H1 (cell line): ENCODE data around the gene CAMK2A.
"Not testable (repeated sequence)": the region's sequence is repeated elsewhere in the genome, so short reads cannot be mapped to it uniquely, and the experiment has no call there.

ENCODE experiments used
- EP300 ChIP-seq, 2 experiments: IDR thresholded peaks; 1 replicate in 1 of 2; 2 replicates in 1 of 2; pipeline ENCODE4 v1.6.1; 2011 to 2012; ENCODE audit warnings: low read depth in 2 of 2, low read length in 2 of 2, mild to moderate bottlenecking in 2 of 2, borderline replicate concordance in 1 of 2, inconsistent platforms in 1 of 2, moderate library complexity in 1 of 2
- EZH2 ChIP-seq: fragments of 200-600 bp; sonication (generic); IDR thresholded peaks from 2 replicates; pipeline ENCODE4 v1.7.1; 2012; ENCODE audit warnings: low read depth, mild to moderate bottlenecking, moderate library complexity, low read length, inconsistent platforms; ENCODE audit not compliant: severe bottlenecking
- KDM5A ChIP-seq: fragments of 200-600 bp; IDR thresholded peaks from 2 replicates; pipeline ENCODE4 v1.7.1; 2012; ENCODE audit warnings: mild to moderate bottlenecking, low read length, inconsistent platforms, mixed read lengths
- NRF1 ChIP-seq: IDR thresholded peaks from 2 replicates; pipeline ENCODE4 v1.6.1; 2011; ENCODE audit warnings: mild to moderate bottlenecking, low read depth, low read length, improper control_type of control experiment
- SIX5 ChIP-seq: IDR thresholded peaks from 2 replicates; pipeline ENCODE4 v1.6.1; 2011; ENCODE audit warnings: mild to moderate bottlenecking, low read depth, low read length
- TAF1 ChIP-seq: IDR thresholded peaks from 2 replicates; pipeline ENCODE4 v1.6.1; 2011; ENCODE audit warnings: mild to moderate bottlenecking, low read depth, low read length
- TBP ChIP-seq: IDR thresholded peaks from 2 replicates; pipeline ENCODE4 v1.6.1; 2011; ENCODE audit warnings: low read depth, low read length, improper control_type of control experiment
- TF ChIP-seq, protein P1 (sequence below), 3 experiments: IDR thresholded peaks; 1 replicate in 2 of 3; 2 replicates in 1 of 3; pipeline versions ENCODE4 v1.5.1 to v1.6.1; 2011; ENCODE audit warnings: low read length in 3 of 3, mild to moderate bottlenecking in 3 of 3, inconsistent platforms in 2 of 3, low read depth in 1 of 3, moderate library complexity in 1 of 3; ENCODE audit not compliant: insufficient read depth in 1 of 3; ENCODE audit errors: control extremely low read depth in 1 of 3

DNA sequence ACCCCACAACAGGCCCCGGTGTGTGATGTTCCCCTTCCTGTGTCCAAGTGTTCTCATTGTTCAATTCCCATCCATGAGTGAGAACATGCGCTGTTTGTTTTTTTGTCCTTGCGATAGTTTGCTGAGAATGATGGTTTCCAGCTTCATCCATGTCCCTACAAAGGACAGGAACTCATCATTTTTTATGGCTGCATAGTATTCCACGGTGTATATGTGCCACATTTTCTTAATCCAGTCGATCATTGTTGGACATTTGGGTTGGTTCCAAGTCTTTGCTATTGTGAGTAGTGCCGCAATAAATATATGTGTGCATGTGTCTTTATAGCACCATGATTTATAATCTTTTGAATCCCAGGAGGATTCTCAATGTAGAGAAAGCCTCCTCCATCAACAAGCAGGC lies 41.1 kb downstream of the CAMK2A start:
- TF ChIP-seq, protein P1, sequence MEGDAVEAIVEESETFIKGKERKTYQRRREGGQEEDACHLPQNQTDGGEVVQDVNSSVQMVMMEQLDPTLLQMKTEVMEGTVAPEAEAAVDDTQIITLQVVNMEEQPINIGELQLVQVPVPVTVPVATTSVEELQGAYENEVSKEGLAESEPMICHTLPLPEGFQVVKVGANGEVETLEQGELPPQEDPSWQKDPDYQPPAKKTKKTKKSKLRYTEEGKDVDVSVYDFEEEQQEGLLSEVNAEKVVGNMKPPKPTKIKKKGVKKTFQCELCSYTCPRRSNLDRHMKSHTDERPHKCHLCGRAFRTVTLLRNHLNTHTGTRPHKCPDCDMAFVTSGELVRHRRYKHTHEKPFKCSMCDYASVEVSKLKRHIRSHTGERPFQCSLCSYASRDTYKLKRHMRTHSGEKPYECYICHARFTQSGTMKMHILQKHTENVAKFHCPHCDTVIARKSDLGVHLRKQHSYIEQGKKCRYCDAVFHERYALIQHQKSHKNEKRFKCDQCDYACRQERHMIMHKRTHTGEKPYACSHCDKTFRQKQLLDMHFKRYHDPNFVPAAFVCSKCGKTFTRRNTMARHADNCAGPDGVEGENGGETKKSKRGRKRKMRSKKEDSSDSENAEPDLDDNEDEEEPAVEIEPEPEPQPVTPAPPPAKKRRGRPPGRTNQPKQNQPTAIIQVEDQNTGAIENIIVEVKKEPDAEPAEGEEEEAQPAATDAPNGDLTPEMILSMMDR (IDR thresholded peaks at IDR 0.05; ENCODE audit: control extremely low read depth in 1 of 3, insufficient read depth in 1 of 3, low read depth in 1 of 3, low read length in 3 of 3) = not testable (repeated sequence)
- not testable (repeated sequence) for TF ChIP-seq TBP; SIX5; EZH2; EP300 (IDR thresholded peaks at IDR 0.05; ENCODE audit: borderline replicate concordance in 1 of 2, low read depth in 2 of 2, low read length in 2 of 2); TAF1; NRF1; KDM5A
